ENCODE data around the gene SLCO2A1. TPM values are rescaled to one million over a fixed set of nuclear protein-coding genes. Genes with fewer than 3 reads are reported as not detected.
A peak's percentile ranks its signal among the peaks of the same experiment; 100 is the strongest.

Gene SLCO2A1
- total and polyA plus RNA-seq, 2 experiments from 2014 or later, result 0.22 to 4.8 TPM

DNA sequence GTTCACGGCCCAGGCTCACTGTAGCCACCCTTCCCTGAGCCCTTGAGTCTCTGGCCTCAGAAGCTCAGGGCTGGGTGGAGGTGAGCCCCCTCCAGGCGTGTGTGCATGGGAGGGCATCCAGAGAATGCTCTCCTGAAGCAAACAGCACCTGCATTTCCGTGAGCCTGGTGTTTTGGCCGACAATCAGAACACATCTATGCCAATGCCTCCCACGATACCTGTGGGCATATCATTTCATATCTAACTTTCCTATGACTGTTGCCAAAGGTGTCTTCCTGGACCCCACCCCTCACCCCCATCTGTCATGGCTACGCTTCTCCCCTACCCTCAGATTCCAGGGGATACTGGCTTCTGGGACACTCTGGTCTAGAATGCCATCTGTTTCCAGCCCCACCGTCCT is 80.7 kb downstream of the SLCO2A1 start:
- H4K20me1 ChIP-seq (ENCODE audit: insufficient read depth), result no peaks in the 10 kb centered on the region
- H3K27ac ChIP-seq, result no peak overlapping the region
- H3K9ac ChIP-seq, result no peak overlapping the region
- H3F3A ChIP-seq (ENCODE audit: insufficient read depth), result peaks cover 18% of the 10 kb centered on the region
- no peak overlapping the region for H2AFZ ChIP-seq
- in situ Hi-C loops (cut with MboI), result loop anchor here (25.0 kb wide), 1 partner anchor 538 kb away; the partner anchor contains the start of genes ANAPC13 and CEP63
- no peaks in the 10 kb centered on the region for H3K79me2 ChIP-seq (ENCODE audit: insufficient read depth)
- H3K36me3 ChIP-seq (ENCODE audit: low read depth), result no peaks in the 10 kb centered on the region
- TF ChIP-seq EZH2 (IDR thresholded peaks at IDR 0.05; ENCODE audit: insufficient read depth, poor library complexity, severe bottlenecking), result no peak
- TF ChIP-seq EZH2phosphoT487 (IDR thresholded peaks at IDR 0.05; ENCODE audit: insufficient read depth, low read depth), result no peak
- H3K9me3 ChIP-seq (ENCODE audit: low read depth), result no peaks in the 10 kb centered on the region
- no peaks in the 10 kb centered on the region for H3K9me2 ChIP-seq (ENCODE audit: insufficient read depth)
- no peak overlapping the region for H3K4me2 ChIP-seq (ENCODE audit: unreplicated experiment)
- no peak overlapping the region for H3K4me3 ChIP-seq
- 90 to 93% methylated on average over 7 of the region's 7 CpGs for WGBS, 2 experiments (ENCODE audit: low coverage in 1 of 2, low lambda C conversion rate in 2 of 2, missing lambda C conversion rate in 2 of 2)
- H3K27me3 ChIP-seq (replicated peaks; ENCODE audit: insufficient read depth), result no peaks in the 10 kb centered on the region
- no peak for DNase-seq
- H3K4me1 ChIP-seq (ENCODE audit: insufficient read depth), result peaks cover 16% of the 10 kb centered on the region

DNA sequence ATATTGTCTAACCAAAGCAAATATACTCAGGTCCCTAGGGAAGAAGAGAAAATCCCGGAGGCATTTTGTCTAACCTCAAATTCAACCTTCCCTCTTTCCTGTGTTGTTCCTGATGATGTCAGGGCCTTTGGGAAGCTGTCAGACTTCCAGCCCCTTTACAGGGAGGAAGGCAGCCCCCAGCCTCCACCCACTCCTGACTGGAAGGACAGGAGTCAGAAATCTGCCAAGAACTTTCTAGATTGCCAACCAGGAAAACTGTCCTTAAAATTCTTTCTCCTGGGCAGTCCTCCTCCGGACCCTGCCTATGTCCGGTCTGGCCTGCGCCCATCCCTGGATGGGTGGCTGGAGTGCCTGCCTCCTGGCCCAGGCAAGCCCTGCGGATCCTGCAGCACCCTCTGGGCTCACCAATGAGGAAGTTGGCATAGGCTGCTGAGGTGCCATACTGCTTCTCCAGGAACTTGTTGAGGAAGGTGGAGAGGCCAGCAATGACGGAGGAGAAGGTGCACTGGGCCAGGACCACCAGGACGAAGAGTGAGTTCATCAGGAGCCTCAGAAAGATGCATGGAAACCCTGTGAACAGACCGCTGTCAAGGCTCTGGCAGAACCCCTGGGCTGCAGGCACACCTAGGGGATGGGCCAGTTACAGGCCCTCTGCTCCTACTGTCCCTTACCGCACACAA is 81.5 kb downstream of the SLCO2A1 start:
- peaks cover 23% of the 10 kb centered on the region for H3K4me1 ChIP-seq (ENCODE audit: insufficient read depth)
- H3K36me3 ChIP-seq (ENCODE audit: low read depth), result no peaks in the 10 kb centered on the region
- no peak overlapping the region for H3K27ac ChIP-seq
- DNase-seq, result no peak
- no peaks in the 10 kb centered on the region for H3K9me2 ChIP-seq (ENCODE audit: insufficient read depth)
- H3K27me3 ChIP-seq (replicated peaks; ENCODE audit: insufficient read depth), result no peaks in the 10 kb centered on the region
- no peak overlapping the region for H2AFZ ChIP-seq
- TF ChIP-seq EZH2phosphoT487 (IDR thresholded peaks at IDR 0.05; ENCODE audit: insufficient read depth, low read depth) (no peak), EZH2 (IDR thresholded peaks at IDR 0.05; ENCODE audit: insufficient read depth, poor library complexity, severe bottlenecking) (no peak)
- WGBS, 2 experiments (ENCODE audit: low coverage in 1 of 2, low lambda C conversion rate in 2 of 2, missing lambda C conversion rate in 2 of 2), result 77 to 80% methylated on average over 8 to 9 of the region's 9 CpGs
- no peaks in the 10 kb centered on the region for H4K20me1 ChIP-seq (ENCODE audit: insufficient read depth)
- H3K9me3 ChIP-seq (ENCODE audit: low read depth), result no peaks in the 10 kb centered on the region
- H3F3A ChIP-seq (ENCODE audit: insufficient read depth), result peaks cover 26% of the 10 kb centered on the region
- no peak overlapping the region for H3K9ac ChIP-seq
- no peaks in the 10 kb centered on the region for H3K79me2 ChIP-seq (ENCODE audit: insufficient read depth)
- in situ Hi-C loops (cut with MboI), result loop anchor here (25.0 kb wide), 1 partner anchor 539 kb away; the partner anchor contains the start of genes ANAPC13 and CEP63
- no peak overlapping the region for H3K4me3 ChIP-seq
- no peak overlapping the region for H3K4me2 ChIP-seq (ENCODE audit: unreplicated experiment)

DNA sequence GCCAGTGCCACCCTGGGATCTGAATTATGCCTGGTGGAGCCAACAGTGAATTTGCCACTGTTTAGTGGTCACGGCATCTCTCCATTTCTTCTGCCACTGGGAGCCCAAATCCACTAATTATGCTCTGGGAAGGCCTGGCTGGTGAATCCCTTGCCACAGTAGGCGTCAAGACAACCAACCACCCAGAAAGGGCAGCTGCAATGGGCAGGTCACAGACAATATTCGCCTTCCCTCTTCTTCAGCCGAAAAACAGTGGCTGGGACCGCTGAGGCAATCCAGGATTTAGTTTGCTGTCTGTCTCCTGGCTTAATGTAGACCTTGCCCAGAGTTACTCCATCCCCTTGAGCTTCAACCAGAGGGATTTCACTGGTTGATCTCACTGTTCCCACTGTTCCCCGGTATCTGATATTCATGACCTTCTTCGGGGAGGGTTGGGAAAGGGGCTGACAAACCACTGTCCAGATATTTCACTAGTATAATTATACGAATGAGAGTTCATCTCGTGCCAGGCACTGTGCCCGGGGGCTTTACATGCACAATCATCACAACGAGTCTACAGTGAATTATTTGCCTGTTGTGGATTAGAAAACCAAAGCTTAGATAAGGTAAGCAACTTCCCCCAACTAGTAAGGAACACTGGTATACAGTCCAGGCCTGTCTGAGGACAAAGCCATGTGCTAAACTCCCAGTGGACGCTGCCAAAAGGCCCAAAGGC is 84.2 kb downstream of the SLCO2A1 start:
- WGBS, 2 experiments (ENCODE audit: low coverage in 1 of 2, low lambda C conversion rate in 2 of 2, missing lambda C conversion rate in 2 of 2), result 93 to 94% methylated on average over 12 of the region's 12 CpGs
- H3K27ac ChIP-seq, result no peak overlapping the region
- TF ChIP-seq EZH2 (IDR thresholded peaks at IDR 0.05; ENCODE audit: insufficient read depth, poor library complexity, severe bottlenecking) (no peak), EZH2phosphoT487 (IDR thresholded peaks at IDR 0.05; ENCODE audit: insufficient read depth, low read depth) (no peak)
- no peak overlapping the region for H2AFZ ChIP-seq
- H3F3A ChIP-seq (ENCODE audit: insufficient read depth), result peaks cover 27% of the 10 kb centered on the region
- no peak overlapping the region for H3K4me3 ChIP-seq
- H3K36me3 ChIP-seq (ENCODE audit: low read depth), result no peaks in the 10 kb centered on the region
- in situ Hi-C loops (cut with MboI), result loop anchor here (25.0 kb wide), 1 partner anchor 542 kb away; the partner anchor contains the start of genes ANAPC13 and CEP63
- no peaks in the 10 kb centered on the region for H3K79me2 ChIP-seq (ENCODE audit: insufficient read depth)
- no peaks in the 10 kb centered on the region for H3K27me3 ChIP-seq (replicated peaks; ENCODE audit: insufficient read depth)
- H3K9me3 ChIP-seq (ENCODE audit: low read depth), result no peaks in the 10 kb centered on the region
- H3K9ac ChIP-seq, result no peak overlapping the region
- H3K4me2 ChIP-seq (ENCODE audit: unreplicated experiment), result no peak overlapping the region
- H3K9me2 ChIP-seq (ENCODE audit: insufficient read depth), result no peaks in the 10 kb centered on the region
- peaks cover 31% of the 10 kb centered on the region for H3K4me1 ChIP-seq (ENCODE audit: insufficient read depth)
- no peaks in the 10 kb centered on the region for H4K20me1 ChIP-seq (ENCODE audit: insufficient read depth)
- no peak for DNase-seq

DNA sequence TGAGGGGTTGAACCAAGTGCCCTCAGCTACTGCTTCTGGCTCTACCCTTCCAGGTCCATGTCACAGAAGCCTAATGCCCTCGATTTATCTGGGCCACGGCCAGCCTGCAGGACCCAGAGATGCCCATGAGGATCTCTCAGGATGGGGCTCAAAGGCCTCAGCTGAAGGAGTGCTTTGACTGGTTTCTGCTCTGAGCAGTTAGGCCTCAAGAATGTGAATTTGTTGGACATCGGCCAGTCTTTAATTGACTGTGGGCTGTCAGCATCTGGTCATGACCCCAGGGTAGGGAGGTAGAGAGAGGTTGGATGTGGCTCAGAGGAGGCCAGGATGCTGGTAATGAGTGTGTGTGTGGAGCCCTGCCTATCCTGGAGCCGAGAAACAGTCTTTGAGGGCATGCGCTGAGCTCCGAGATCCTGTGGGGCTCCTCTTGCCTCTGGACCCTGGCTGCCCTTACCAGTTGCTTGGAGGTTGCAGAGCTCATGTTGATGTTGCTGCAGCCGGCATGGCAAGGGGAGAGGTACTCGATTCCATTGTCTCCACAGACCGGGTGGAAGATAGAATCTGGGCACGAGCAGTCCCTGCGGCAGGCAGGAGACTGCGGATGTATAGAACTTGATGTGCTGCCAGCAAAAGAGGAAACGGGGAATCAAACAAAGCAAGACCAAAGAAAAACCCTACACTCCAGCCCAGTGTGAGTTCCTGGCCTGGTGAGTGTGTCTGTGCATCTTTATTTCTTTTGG is 84.9 kb downstream of the SLCO2A1 start:
- Histone ChIP-seq H4K20me1 (ENCODE audit: insufficient read depth) (no peaks in the 10 kb centered on the region), H3K9me2 (ENCODE audit: insufficient read depth) (no peaks in the 10 kb centered on the region), H3K4me3 (no peak overlapping the region), H3K4me2 (ENCODE audit: unreplicated experiment) (peak overlapping the region; percentile 76), H3K27ac (no peak overlapping the region), H3F3A (ENCODE audit: insufficient read depth) (peaks cover 27% of the 10 kb centered on the region), H3K79me2 (ENCODE audit: insufficient read depth) (no peaks in the 10 kb centered on the region), H2AFZ (no peak overlapping the region), H3K4me1 (ENCODE audit: insufficient read depth) (peaks cover 31% of the 10 kb centered on the region), H3K27me3 (replicated peaks; ENCODE audit: insufficient read depth) (no peaks in the 10 kb centered on the region), H3K36me3 (ENCODE audit: low read depth) (no peaks in the 10 kb centered on the region), H3K9me3 (ENCODE audit: low read depth) (no peaks in the 10 kb centered on the region), H3K9ac (no peak overlapping the region)
- 91 to 93% methylated on average over 13 of the region's 13 CpGs for WGBS, 2 experiments (ENCODE audit: low coverage in 1 of 2, low lambda C conversion rate in 2 of 2, missing lambda C conversion rate in 2 of 2)
- peak; percentile 37 for DNase-seq
- TF ChIP-seq EZH2 (IDR thresholded peaks at IDR 0.05; ENCODE audit: insufficient read depth, poor library complexity, severe bottlenecking) (no peak), EZH2phosphoT487 (IDR thresholded peaks at IDR 0.05; ENCODE audit: insufficient read depth, low read depth) (no peak)
- in situ Hi-C loops (cut with MboI), result loop anchor here (25.0 kb wide), 1 partner anchor 542 kb away; the partner anchor contains the start of genes ANAPC13 and CEP63

All from GM23248 (cell line).